ENCODE results near the gene IRF2. TPM values are rescaled to one million over a fixed set of nuclear protein-coding genes. Genes with fewer than 3 reads are reported as not detected.

Gene IRF2
- polyA plus RNA-seq, 1 donor (not counting 4 experiments of a cell fraction or from before 2014, with no cell fraction given), result 23.8 TPM

GRCh38 chr4:184511156-184511555 is 36.8 kb upstream of the IRF2 start:
- no peaks in the 10 kb centered on the region for H3K79me2 ChIP-seq (ENCODE audit: control insufficient read depth, insufficient read depth, low read length)
- no peak overlapping the region for H3K27ac ChIP-seq (ENCODE audit: control insufficient read depth, insufficient read depth, low read length)
- dilution Hi-C loops (cut with MboI; ENCODE audit: extremely low pct_ligation_motif_present, low sequenced_read_pairs), result no loop called here
- H3K4me1 ChIP-seq (ENCODE audit: control insufficient read depth, extremely low read depth, insufficient read depth, low read length), result peaks cover 21% of the 10 kb centered on the region
- no peaks in the 10 kb centered on the region for H3K9me1 ChIP-seq (ENCODE audit: control insufficient read depth, extremely low read depth, insufficient read depth, low read length)
- H3K4me3 ChIP-seq (ENCODE audit: control insufficient read depth in 2 of 3, extremely low read depth in 1 of 3, insufficient read depth in 2 of 3, low read depth in 1 of 3, low read length in 3 of 3), result no peak overlapping the region
- no peak overlapping the region for H2AFZ ChIP-seq (ENCODE audit: control insufficient read depth, low read length)
- H3K9me3 ChIP-seq (ENCODE audit: control insufficient read depth, low read depth, low read length), result no peaks in the 10 kb centered on the region
- FAIRE-seq (no peak), DNase-seq (ENCODE audit: low read depth, low spot score) (no peak)
- H3K36me3 ChIP-seq (ENCODE audit: control insufficient read depth in 2 of 2, extremely low read depth in 1 of 2, insufficient read depth in 2 of 2, low read length in 2 of 2), result no peaks in the 10 kb centered on the region
- no peak overlapping the region for H3K9ac ChIP-seq (ENCODE audit: control insufficient read depth, extremely low read depth, insufficient read depth, low read length)
- no peak overlapping the region for H3K4me2 ChIP-seq (ENCODE audit: control insufficient read depth, extremely low read depth, insufficient read depth, low read depth, low read length)
- TF ChIP-seq, protein P1, sequence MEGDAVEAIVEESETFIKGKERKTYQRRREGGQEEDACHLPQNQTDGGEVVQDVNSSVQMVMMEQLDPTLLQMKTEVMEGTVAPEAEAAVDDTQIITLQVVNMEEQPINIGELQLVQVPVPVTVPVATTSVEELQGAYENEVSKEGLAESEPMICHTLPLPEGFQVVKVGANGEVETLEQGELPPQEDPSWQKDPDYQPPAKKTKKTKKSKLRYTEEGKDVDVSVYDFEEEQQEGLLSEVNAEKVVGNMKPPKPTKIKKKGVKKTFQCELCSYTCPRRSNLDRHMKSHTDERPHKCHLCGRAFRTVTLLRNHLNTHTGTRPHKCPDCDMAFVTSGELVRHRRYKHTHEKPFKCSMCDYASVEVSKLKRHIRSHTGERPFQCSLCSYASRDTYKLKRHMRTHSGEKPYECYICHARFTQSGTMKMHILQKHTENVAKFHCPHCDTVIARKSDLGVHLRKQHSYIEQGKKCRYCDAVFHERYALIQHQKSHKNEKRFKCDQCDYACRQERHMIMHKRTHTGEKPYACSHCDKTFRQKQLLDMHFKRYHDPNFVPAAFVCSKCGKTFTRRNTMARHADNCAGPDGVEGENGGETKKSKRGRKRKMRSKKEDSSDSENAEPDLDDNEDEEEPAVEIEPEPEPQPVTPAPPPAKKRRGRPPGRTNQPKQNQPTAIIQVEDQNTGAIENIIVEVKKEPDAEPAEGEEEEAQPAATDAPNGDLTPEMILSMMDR (optimal IDR thresholded peaks at IDR 0.05 in 1 of 3, IDR thresholded peaks at IDR 0.05 in 1 of 3, conservative IDR thresholded peaks at IDR 0.05 in 1 of 3; ENCODE audit: extremely low read depth in 1 of 3, insufficient read depth in 2 of 3, low read length in 3 of 3), result no peak
- TF ChIP-seq EZH2 (IDR thresholded peaks at IDR 0.05; ENCODE audit: low read length), result no peak
- no peaks in the 10 kb centered on the region for H4K20me1 ChIP-seq (ENCODE audit: control insufficient read depth, extremely low read depth, insufficient read depth, low read length)
- H3K27me3 ChIP-seq (ENCODE audit: control insufficient read depth, extremely low read depth, insufficient read depth, low read length), result no peaks in the 10 kb centered on the region

DNA sequence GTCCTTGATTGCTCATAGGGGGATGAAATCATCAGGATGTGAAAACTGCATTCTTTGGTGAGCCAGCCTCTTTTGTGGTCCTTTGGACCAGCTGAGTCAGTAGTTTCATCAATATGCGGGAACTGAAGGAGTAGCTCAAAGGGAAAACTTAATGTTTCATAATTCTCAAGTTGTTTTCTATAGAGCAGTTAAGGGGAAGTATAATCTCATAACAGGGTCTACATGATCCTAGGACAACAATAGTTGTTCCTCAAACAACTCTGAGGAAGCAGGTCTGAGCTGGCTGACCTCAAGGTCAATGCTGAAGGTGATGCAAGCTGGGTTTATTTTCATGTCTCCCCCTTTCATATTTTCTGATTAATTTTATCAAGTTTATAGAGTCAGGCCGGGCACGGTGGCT is 36.1 kb upstream of the IRF2 start:
- Histone ChIP-seq H3K9ac (ENCODE audit: control insufficient read depth, extremely low read depth, insufficient read depth, low read length) (no peak overlapping the region), H3K27me3 (ENCODE audit: control insufficient read depth, extremely low read depth, insufficient read depth, low read length) (no peaks in the 10 kb centered on the region), H3K36me3 (ENCODE audit: control insufficient read depth in 2 of 2, extremely low read depth in 1 of 2, insufficient read depth in 2 of 2, low read length in 2 of 2) (no peaks in the 10 kb centered on the region), H3K4me2 (ENCODE audit: control insufficient read depth, extremely low read depth, insufficient read depth, low read depth, low read length) (no peak overlapping the region), H2AFZ (ENCODE audit: control insufficient read depth, low read length) (no peak overlapping the region), H4K20me1 (ENCODE audit: control insufficient read depth, extremely low read depth, insufficient read depth, low read length) (no peaks in the 10 kb centered on the region), H3K9me3 (ENCODE audit: control insufficient read depth, low read depth, low read length) (no peaks in the 10 kb centered on the region), H3K79me2 (ENCODE audit: control insufficient read depth, insufficient read depth, low read length) (no peaks in the 10 kb centered on the region), H3K27ac (ENCODE audit: control insufficient read depth, insufficient read depth, low read length) (no peak overlapping the region), H3K4me1 (ENCODE audit: control insufficient read depth, extremely low read depth, insufficient read depth, low read length) (peaks cover 18% of the 10 kb centered on the region), H3K9me1 (ENCODE audit: control insufficient read depth, extremely low read depth, insufficient read depth, low read length) (no peaks in the 10 kb centered on the region), H3K4me3 (ENCODE audit: control insufficient read depth in 2 of 3, extremely low read depth in 1 of 3, insufficient read depth in 2 of 3, low read depth in 1 of 3, low read length in 3 of 3) (no peak overlapping the region)
- dilution Hi-C loops (cut with MboI; ENCODE audit: extremely low pct_ligation_motif_present, low sequenced_read_pairs), result no loop called here
- DNase-seq (ENCODE audit: low read depth, low spot score) (no peak), FAIRE-seq (no peak)
- TF ChIP-seq, protein P1 (optimal IDR thresholded peaks at IDR 0.05 in 1 of 3, IDR thresholded peaks at IDR 0.05 in 1 of 3, conservative IDR thresholded peaks at IDR 0.05 in 1 of 3; ENCODE audit: extremely low read depth in 1 of 3, insufficient read depth in 2 of 3, low read length in 3 of 3), result no peak
- TF ChIP-seq EZH2 (IDR thresholded peaks at IDR 0.05; ENCODE audit: low read length), result no peak
